Loucy (cell line): ENCODE measurements around the gene TNRC6C.

Experiments used
- H2AFZ ChIP-seq: fragments of 200-600 bp; sonication (generic); 2 replicates; pipeline ENCODE4 v1.6.0; 2016; ENCODE audit warnings: antibody characterized with exemption, mild to moderate bottlenecking, low read length, moderate library complexity
- H3F3A ChIP-seq: fragments of 200-600 bp; 2 replicates; pipeline ENCODE4 v1.6.0; 2016; ENCODE audit warnings: antibody characterized with exemption, low read depth, mild to moderate bottlenecking
- H3K27me3 ChIP-seq: fragments of 200-600 bp; sonication (generic); 2 replicates; pipeline ENCODE4 v1.6.1; 2014; ENCODE audit warnings: low read length, mild to moderate bottlenecking; ENCODE audit not compliant: insufficient read depth, poor library complexity, severe bottlenecking
- H3K36me3 ChIP-seq: fragments of 200-600 bp; sonication (generic); 2 replicates; pipeline ENCODE4 v1.6.1; 2016; ENCODE audit warnings: low read length; ENCODE audit not compliant: insufficient read depth
- H3K4me1 ChIP-seq: fragments of 200-600 bp; sonication (generic); 2 replicates; pipeline ENCODE4 v1.5.1; 2014; ENCODE audit warnings: low read length, mild to moderate bottlenecking; ENCODE audit not compliant: insufficient read depth, poor library complexity, severe bottlenecking
- H3K4me2 ChIP-seq: fragments of 200-600 bp; sonication (generic); 2 replicates; pipeline ENCODE4 v1.6.0; 2014; ENCODE audit warnings: antibody characterized with exemption, low read length, low read depth, mild to moderate bottlenecking; ENCODE audit not compliant: poor library complexity, severe bottlenecking
- H3K4me3 ChIP-seq: fragments of 200-600 bp; sonication (generic); 2 replicates; pipeline ENCODE4 v1.5.1; 2014; ENCODE audit warnings: low read length, mild to moderate bottlenecking, mixed read lengths; ENCODE audit not compliant: poor library complexity, severe bottlenecking
- H3K79me2 ChIP-seq: fragments of 200-600 bp; sonication (generic); 2 replicates; pipeline ENCODE4 v1.6.1; 2014; ENCODE audit warnings: low read length; ENCODE audit not compliant: insufficient read depth
- H3K9ac ChIP-seq: fragments of 200-600 bp; sonication (generic); 2 replicates; pipeline ENCODE4 v1.6.0; 2014; ENCODE audit warnings: mild to moderate bottlenecking, low read depth, low read length, moderate library complexity; ENCODE audit not compliant: poor library complexity, severe bottlenecking
- H3K9me2 ChIP-seq: fragments of 200-600 bp; sonication (generic); replicated peaks from 2 replicates; pipeline ENCODE4 v1.6.1; 2016; ENCODE audit warnings: low read depth, low read length, mixed read lengths
- H3K9me3 ChIP-seq: fragments of 200-600 bp; sonication (generic); 2 replicates; pipeline ENCODE4 v1.6.1; 2014; ENCODE audit warnings: mild to moderate bottlenecking, antibody characterized with exemption, low read length, low read depth; ENCODE audit not compliant: insufficient read depth
- H4K20me1 ChIP-seq: fragments of 200-600 bp; sonication (generic); 2 replicates; pipeline ENCODE4 v1.6.0; 2014; ENCODE audit warnings: antibody characterized with exemption, low read length, mild to moderate bottlenecking; ENCODE audit not compliant: insufficient read depth, poor library complexity, severe bottlenecking
- EZH2phosphoT487 ChIP-seq: fragments of 200-600 bp; IDR thresholded peaks from 2 replicates; pipeline ENCODE4 v1.6.1; 2018; ENCODE audit warnings: antibody characterized with exemption, mild to moderate bottlenecking, moderate library complexity, borderline replicate concordance
- TF ChIP-seq, protein P1 (sequence below): fragments of 200-600 bp; sonication (generic); conservative IDR thresholded peaks from 2 replicates; pipeline ENCODE4 v1.5.1; 2014; ENCODE audit warnings: mild to moderate bottlenecking, antibody characterized with exemption, low read length

The TNRC6C gene

GRCh38 chr17:78038748-78039288 lies 80.3 kb downstream of the TNRC6C start:
- Histone ChIP-seq H4K20me1 (peaks cover 3% of the 10 kb centered on the region), H3K9ac (no peak overlapping the region), H2AFZ (no peak overlapping the region), H3K27me3 (no peaks in the 10 kb centered on the region), H3K9me3 (no peaks in the 10 kb centered on the region), H3F3A (no peaks in the 10 kb centered on the region), H3K4me2 (no peak overlapping the region), H3K36me3 (peaks cover 74% of the 10 kb centered on the region), H3K4me3 (no peak overlapping the region), H3K9me2 (no peaks in the 10 kb centered on the region), H3K4me1 (no peaks in the 10 kb centered on the region), H3K79me2 (peaks cover 12% of the 10 kb centered on the region; the same call in 1 of the 2 replicates)
- no peak for TF ChIP-seq EZH2phosphoT487
- TF ChIP-seq, protein P1, sequence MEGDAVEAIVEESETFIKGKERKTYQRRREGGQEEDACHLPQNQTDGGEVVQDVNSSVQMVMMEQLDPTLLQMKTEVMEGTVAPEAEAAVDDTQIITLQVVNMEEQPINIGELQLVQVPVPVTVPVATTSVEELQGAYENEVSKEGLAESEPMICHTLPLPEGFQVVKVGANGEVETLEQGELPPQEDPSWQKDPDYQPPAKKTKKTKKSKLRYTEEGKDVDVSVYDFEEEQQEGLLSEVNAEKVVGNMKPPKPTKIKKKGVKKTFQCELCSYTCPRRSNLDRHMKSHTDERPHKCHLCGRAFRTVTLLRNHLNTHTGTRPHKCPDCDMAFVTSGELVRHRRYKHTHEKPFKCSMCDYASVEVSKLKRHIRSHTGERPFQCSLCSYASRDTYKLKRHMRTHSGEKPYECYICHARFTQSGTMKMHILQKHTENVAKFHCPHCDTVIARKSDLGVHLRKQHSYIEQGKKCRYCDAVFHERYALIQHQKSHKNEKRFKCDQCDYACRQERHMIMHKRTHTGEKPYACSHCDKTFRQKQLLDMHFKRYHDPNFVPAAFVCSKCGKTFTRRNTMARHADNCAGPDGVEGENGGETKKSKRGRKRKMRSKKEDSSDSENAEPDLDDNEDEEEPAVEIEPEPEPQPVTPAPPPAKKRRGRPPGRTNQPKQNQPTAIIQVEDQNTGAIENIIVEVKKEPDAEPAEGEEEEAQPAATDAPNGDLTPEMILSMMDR, result no peak

GRCh38 chr17:78039581-78039980 lies 81.1 kb downstream of the TNRC6C start:
- Histone ChIP-seq H2AFZ (no peak overlapping the region), H3K36me3 (peaks cover 74% of the 10 kb centered on the region), H3K4me3 (no peak overlapping the region), H3K9me2 (no peaks in the 10 kb centered on the region), H3K79me2 (peaks cover 18% of the 10 kb centered on the region; the same call in 1 of the 2 replicates), H3K4me1 (no peaks in the 10 kb centered on the region), H3K27me3 (no peaks in the 10 kb centered on the region), H3K9me3 (no peaks in the 10 kb centered on the region), H3K4me2 (no peak overlapping the region), H3F3A (no peaks in the 10 kb centered on the region), H4K20me1 (peaks cover 3% of the 10 kb centered on the region), H3K9ac (no peak overlapping the region)
- TF ChIP-seq EZH2phosphoT487, result no peak
- TF ChIP-seq, protein P1, result no peak

GRCh38 chr17:78040440-78041385 lies 82.2 kb downstream of the TNRC6C start:
- Histone ChIP-seq H3K4me2 (no peak overlapping the region), H3K4me3 (no peak overlapping the region), H3K9me2 (no peaks in the 10 kb centered on the region), H3K27me3 (no peaks in the 10 kb centered on the region), H3F3A (no peaks in the 10 kb centered on the region), H3K9ac (no peak overlapping the region), H2AFZ (no peak overlapping the region), H3K36me3 (peaks cover 72% of the 10 kb centered on the region), H4K20me1 (peaks cover 3% of the 10 kb centered on the region), H3K4me1 (no peaks in the 10 kb centered on the region), H3K79me2 (peaks cover 27% of the 10 kb centered on the region; the same call in 1 of the 2 replicates), H3K9me3 (no peaks in the 10 kb centered on the region)
- TF ChIP-seq EZH2phosphoT487, result no peak
- TF ChIP-seq, protein P1, result no peak
